GM12873 (cell line): ENCODE results near the gene LIME1.
A peak's percentile ranks its signal among the peaks of the same experiment; 100 is the strongest.

ENCODE experiments used
- TF ChIP-seq, protein P1 (sequence below): IDR thresholded peaks from 2 replicates; pipeline ENCODE4 v1.5.1; 2012; ENCODE audit warnings: low read depth, mild to moderate bottlenecking, moderate library complexity, low read length, control low read depth; ENCODE audit not compliant: insufficient read depth; ENCODE audit errors: missing control alignments

The LIME1 gene

DNA sequence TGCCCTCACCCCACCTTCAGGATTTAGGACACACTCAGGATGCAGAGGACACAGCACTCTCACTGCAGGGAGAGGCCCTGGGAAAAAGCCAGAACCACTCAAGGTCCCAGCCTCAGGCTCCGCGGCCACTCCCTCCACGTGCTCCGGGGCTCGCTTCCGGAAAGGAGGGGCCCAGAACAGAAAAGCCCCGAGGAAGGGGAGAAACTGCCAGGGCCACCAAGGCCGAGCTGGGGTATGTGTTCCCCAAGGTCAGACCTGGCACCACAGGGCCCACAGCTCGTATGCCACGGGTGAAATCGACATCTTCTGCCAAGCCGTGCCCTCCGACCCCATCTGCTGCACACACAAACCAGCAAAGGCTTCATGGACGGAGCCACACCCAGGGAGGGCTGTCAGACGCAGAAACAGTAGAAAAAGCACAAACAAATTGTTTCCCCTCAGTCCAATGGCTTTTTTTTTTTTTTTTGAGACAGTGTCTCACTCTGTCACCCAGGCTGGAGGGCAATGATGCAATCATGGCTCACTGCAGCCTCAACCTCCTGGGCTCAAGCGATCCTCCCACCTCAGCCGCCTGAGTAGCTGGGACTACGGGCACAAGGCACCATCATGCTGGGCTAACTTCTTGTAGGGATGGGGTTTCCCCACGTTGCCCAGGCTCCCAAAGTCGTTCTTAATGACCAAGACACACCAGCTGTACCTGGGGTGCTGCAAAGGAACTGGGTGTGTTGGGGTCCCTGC, 36.5 kb downstream of the LIME1 start:
- TF ChIP-seq, protein P1, sequence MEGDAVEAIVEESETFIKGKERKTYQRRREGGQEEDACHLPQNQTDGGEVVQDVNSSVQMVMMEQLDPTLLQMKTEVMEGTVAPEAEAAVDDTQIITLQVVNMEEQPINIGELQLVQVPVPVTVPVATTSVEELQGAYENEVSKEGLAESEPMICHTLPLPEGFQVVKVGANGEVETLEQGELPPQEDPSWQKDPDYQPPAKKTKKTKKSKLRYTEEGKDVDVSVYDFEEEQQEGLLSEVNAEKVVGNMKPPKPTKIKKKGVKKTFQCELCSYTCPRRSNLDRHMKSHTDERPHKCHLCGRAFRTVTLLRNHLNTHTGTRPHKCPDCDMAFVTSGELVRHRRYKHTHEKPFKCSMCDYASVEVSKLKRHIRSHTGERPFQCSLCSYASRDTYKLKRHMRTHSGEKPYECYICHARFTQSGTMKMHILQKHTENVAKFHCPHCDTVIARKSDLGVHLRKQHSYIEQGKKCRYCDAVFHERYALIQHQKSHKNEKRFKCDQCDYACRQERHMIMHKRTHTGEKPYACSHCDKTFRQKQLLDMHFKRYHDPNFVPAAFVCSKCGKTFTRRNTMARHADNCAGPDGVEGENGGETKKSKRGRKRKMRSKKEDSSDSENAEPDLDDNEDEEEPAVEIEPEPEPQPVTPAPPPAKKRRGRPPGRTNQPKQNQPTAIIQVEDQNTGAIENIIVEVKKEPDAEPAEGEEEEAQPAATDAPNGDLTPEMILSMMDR: no peak

DNA sequence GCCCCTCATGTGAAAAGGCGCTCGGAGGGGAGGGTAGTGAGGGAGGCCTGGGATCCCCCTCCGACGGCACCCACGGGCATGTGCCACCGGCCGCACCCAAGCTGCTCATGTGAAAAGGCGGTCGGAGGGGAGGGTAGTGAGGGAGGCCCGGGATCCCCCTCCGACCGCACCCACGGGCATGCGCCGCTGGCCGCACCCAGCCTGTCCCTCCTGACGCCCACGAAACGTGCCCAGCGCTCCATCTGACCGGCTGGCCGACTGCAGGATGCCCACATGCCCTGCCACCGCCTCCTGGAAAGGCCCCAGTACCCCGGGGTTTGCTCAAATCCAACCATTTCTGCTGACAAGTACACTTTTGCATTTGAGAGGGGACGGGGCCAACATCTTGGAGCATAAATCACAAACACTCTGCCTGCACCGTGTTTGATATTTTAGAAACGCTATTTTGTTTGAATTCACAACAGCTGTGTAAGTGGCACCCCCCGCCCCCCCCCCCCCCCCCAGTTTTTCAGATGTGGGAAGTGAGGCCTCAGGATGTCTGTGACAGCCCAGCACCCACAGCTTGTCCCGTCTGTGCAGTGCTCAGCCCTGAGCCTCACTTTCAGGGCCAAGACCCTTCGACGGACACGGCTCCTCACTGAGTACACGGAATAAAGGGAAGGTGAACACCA, 37.2 kb downstream of the LIME1 start:
- TF ChIP-seq, protein P1: no peak

DNA sequence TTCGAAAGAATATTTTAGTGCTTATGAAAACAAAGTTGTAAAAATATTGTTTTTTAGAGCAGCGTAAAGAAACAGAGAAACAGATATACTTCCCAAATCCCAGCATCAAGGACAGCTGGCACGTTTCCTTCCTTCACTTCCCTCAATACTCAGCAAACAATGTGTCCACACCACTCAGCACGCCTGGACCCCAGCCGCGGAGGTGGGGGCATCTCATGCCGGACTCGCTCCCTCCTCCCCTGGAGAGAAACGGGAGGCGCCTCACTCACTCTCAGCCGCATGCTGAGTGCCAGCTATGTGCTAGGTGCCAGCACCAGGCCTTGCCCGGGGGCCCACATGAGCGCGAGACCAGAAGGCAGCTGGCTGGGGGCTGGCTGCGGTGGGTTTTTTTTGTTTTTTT, 37.8 kb downstream of the LIME1 start:
- TF ChIP-seq, protein P1: no peak

DNA sequence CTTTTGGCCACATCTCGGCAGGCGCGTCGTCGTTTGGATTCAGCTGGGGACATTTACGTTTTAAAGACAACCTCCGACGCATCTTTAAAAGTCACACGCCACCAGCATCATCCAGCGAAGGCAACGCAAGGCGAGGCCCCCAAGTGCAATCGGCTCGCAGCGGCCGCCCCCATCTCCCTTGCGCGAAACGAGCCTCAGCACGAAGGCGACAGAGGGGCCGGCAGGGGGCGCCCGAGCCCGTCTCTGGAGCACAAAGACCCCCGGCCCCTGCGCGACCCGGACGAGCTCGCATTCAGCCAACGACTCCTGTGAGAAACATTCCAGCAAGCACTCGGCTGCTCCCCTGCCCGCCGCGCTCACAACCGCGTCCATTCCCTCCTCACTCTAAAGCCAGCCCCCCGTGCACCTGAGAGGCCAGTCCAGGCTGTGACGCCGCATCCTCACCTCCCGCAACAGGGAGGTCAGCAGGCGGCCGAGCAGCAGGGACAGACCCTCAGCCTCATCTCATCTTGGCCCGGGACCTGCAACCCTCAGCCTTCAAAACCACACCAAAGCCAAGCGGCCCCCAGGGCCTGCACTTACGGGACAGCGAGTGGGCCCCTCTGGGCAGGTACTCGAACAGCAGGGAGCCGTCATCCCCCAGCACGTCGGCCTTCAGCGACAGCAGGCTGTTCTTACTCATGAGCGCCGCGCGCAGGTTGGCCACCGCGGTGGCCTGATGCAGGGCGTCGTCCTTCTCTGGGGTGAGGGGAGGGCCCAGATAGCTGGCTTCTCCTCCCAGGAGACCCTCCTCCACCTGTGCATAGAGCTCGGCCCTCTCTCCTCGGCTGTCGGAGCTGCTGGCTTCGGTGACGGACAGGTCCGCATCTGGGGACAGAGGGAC, 38.9 kb downstream of the LIME1 start:
- TF ChIP-seq, protein P1: peak; percentile 58

DNA sequence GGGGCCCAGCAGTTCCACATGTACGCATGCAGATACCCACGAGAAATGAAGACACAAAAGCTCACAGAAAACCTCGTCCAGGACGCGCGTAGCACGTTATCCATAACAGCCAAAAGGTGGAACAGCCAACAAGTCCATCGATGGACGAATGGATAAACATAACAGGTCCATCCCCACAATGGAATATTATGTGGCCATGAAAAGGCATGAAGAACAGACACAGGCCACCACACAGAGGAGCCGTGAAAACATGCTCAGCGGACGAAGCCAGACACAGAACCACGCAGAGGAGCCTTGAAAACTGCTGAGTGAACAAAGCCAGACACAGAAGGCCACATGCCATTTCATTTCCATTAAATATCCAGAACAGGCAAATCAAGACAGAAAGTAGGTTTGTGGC, 41.1 kb downstream of the LIME1 start:
- TF ChIP-seq, protein P1: no peak

DNA sequence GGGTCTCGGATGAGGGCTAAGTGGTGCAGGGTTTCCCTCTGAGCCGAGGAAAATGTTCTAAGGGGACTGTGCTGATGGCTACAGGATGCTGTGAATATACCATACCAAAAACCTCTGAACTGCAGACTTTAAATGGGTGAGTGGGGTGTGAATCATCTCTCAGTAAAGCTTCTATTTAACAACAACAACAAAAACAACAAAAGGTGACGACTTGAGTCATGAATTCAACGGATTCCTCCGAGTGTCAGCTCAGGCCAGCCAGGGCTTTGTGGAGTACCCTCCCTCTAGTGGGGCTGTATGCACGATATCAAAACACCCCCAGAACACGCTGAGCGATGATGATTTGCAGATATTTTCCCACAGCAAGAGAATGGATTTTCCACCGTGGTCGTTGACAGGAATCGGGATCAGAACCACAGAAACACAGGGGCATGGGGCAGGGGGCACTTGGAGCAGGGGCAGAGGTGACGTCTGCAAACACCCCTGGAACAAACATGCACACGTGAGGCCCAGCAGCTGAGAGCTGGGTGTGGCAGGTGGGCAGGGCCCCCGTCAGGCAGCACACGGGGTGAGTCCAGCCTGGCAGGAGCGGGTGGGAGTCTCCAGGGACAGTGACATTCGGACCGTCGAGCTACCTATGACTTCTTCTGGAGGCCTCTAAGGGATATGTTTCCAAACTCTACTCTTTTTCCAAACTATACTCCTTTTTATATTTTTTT, 41.7 kb downstream of the LIME1 start:
- TF ChIP-seq, protein P1: no peak
